Right lobe of liver (tissue), 6 donors: ENCODE data around the gene YTHDF1. TPM values are rescaled to one million over a fixed set of nuclear protein-coding genes. Genes with fewer than 3 reads are reported as not detected.
"Not testable (repeated sequence)": the region's sequence is repeated elsewhere in the genome, so short reads cannot be mapped to it uniquely, and the experiment has no call there.

Source experiments
- ATAC-seq, 4 donors: fragments of 200-7000 bp; cut with Tn5 transposase; one replicate each; pipeline ENCODE4 v1.9.1; 2020; ENCODE audit warnings: mild to moderate bottlenecking in 4 of 4, moderate library complexity in 4 of 4
- DNase-seq, 3 donors: peaks; one replicate each; pipeline ENCODE4 v3.0.0-alpha.2; 2020
- H3K27ac ChIP-seq, 3 donors: fragments of 200-600 bp; one replicate each; pipeline ENCODE4 v1.8.0; 2022
- H3K27me3 ChIP-seq, 2 donors: fragments of 200-600 bp; one replicate each; pipeline ENCODE4 v1.8.0; 2022
- H3K36me3 ChIP-seq, 4 donors: fragments of 200-600 bp; sonication (generic) in 1 of 4; one replicate each; pipeline versions ENCODE4 v1.5.1 to v1.8.0; 2017 to 2022; ENCODE audit warnings: control low read depth in 1 of 4
- H3K4me1 ChIP-seq, 4 donors: fragments of 200-600 bp; sonication (generic) in 1 of 4; one replicate each; pipeline versions ENCODE4 v1.5.1 to v1.8.0; 2017 to 2022; ENCODE audit warnings: control low read depth in 1 of 4
- H3K4me3 ChIP-seq, 3 donors: fragments of 200-600 bp; one replicate each; pipeline ENCODE4 v1.8.0; 2022
- H3K9me3 ChIP-seq, 4 donors: fragments of 200-600 bp; sonication (generic) in 1 of 4; one replicate each; pipeline versions ENCODE4 v1.5.1 to v1.8.0; 2017 to 2022; ENCODE audit warnings: control low read depth in 1 of 4
- POLR2A ChIP-seq: fragments of 450-650 bp; IDR thresholded peaks from one replicate; pipeline ENCODE4 v1.6.1; 2017; ENCODE audit warnings: antibody characterized with exemption, mild to moderate bottlenecking
- WGBS: methylation state at CpG from one replicate; pipeline ENCODE4 v1.1.6; 2018; ENCODE audit warnings: low coverage, low lambda C conversion rate; ENCODE audit not compliant: insufficient coverage; ENCODE audit errors: missing lambda C conversion rate; 5-methylcytosine and 5-hydroxymethylcytosine counted together
- intact Hi-C, 2 donors: fragments of 100-400 bp; cut with DNase I; formaldehyde crosslinking; loops; one replicate each; pipeline versions ENCODE4 v1.11.2 to v1.14.1; 2022
- total RNA-seq, 6 experiments: library from RNA; depleted of rRNA in 2 of 6; stranded (reverse); fragments of >200 nt in 2 of 6; fragmentation: NEBNext Ultra II Directional in 3 of 6; extraction: Animal tissue kit (Norgen Biotek cat#: 25700) in 3 of 6; gene quantifications; one replicate each; pipeline versions ENCODE4 v1.1.0 to v1.2.4, GENCODE V29; 2016 to 2023
- TF ChIP-seq, protein P1 (sequence below), 4 donors: fragments of 200-600 bp in 3 of 4; fragments of 450-650 bp in 1 of 4; IDR thresholded peaks; one replicate each; pipeline versions ENCODE4 v1.5.1 to v1.8.0; 2016 to 2022; ENCODE audit warnings: antibody characterized with exemption in 4 of 4, mild to moderate bottlenecking in 2 of 4
- donor health status: DM: no; HTN: yes; CAD: no.
- donor health status: DM: no; HTN: no; CAD: no.
- donor health status: DM: no; HTN: no; CAD: no.
- donor health status: DM: no; HTN: yes; CAD: no.
- donor health status: DM: no; HTN: yes; CAD: no.

Gene YTHDF1
- total RNA-seq, 6 experiments from 2014 or later = 16.4 to 23.6 (median 21.1) TPM

DNA sequence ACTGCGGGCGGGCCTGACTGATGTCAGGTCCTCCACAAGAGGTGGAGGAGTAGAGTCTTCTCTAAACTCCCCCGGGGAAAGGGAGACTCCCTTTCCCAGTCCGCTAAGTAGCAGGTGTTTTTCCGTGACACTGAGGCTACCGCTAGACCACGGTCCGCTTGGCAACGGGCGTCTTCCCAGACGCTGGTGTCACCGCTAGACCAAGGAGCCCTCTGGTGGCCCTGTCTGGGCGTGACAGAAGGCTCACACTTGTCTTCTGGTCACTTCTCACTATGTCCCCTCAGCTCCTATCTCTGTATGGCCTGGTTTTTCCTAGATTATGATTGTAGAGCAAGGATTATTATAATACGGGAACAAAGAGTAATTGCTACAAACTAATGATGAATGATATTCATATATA, 35.4 kb upstream of the YTHDF1 start:
- DNase-seq, H3K27ac ChIP-seq, ATAC-seq, H3K4me1 ChIP-seq, H3K9me3 ChIP-seq, H3K36me3 ChIP-seq, H3K4me3 ChIP-seq, H3K27me3 ChIP-seq, intact Hi-C loops: not testable (repeated sequence)
- TF ChIP-seq, protein P1, sequence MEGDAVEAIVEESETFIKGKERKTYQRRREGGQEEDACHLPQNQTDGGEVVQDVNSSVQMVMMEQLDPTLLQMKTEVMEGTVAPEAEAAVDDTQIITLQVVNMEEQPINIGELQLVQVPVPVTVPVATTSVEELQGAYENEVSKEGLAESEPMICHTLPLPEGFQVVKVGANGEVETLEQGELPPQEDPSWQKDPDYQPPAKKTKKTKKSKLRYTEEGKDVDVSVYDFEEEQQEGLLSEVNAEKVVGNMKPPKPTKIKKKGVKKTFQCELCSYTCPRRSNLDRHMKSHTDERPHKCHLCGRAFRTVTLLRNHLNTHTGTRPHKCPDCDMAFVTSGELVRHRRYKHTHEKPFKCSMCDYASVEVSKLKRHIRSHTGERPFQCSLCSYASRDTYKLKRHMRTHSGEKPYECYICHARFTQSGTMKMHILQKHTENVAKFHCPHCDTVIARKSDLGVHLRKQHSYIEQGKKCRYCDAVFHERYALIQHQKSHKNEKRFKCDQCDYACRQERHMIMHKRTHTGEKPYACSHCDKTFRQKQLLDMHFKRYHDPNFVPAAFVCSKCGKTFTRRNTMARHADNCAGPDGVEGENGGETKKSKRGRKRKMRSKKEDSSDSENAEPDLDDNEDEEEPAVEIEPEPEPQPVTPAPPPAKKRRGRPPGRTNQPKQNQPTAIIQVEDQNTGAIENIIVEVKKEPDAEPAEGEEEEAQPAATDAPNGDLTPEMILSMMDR (IDR thresholded peaks at IDR 0.05) = peak in 2 of 4 donors; percentile 6 to 21
- WGBS = 23% methylated on average over 6 of the region's 14 CpGs

DNA sequence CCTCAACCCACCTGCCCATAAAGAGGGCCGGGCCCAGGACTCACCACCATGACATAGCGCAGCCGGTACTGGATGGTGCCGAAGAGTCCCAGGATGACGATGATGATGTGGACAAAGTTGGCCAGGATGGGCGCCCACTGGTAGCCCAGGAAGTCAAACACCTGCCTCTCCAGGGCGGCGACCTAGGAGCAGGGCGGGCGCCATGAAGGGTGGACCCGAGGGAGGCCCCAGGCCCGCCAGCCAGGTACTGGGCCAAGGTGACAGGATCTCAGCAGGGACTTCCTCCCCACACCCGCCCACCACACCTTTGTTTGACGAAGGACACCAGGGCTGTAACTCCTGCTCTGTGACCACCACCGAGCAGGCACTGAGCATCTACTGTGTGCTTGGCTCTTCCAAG, 34.0 kb upstream of the YTHDF1 start:
- Histone ChIP-seq H3K9me3 (no peaks in the 10 kb centered on the region), H3K4me1 (no peaks in the 10 kb centered on the region), H3K4me3 (no peak overlapping the region), H3K27ac (no peak overlapping the region), H3K36me3 (no peaks in the 10 kb centered on the region), H3K27me3 (peaks cover 0 to 4% of the 10 kb centered on the region in 2 donors)
- TF ChIP-seq, protein P1 (IDR thresholded peaks at IDR 0.05) = no peak
- TF ChIP-seq POLR2A = no peak
- intact Hi-C loops = no loop called here
- ATAC-seq = no peak
- no peak for DNase-seq
- WGBS = no CpG with 5 or more reads among the region's 15 CpGs

GRCh38 chr20:63248835-63249591, 33.1 kb upstream of the YTHDF1 start:
- no peak for ATAC-seq
- Histone ChIP-seq H3K4me1 (no peaks in the 10 kb centered on the region), H3K36me3 (no peaks in the 10 kb centered on the region), H3K4me3 (no peak overlapping the region), H3K27me3 (no peaks in the 10 kb centered on the region), H3K9me3 (no peaks in the 10 kb centered on the region), H3K27ac (no peak overlapping the region)
- no peak for DNase-seq
- TF ChIP-seq POLR2A = no peak
- TF ChIP-seq, protein P1 (IDR thresholded peaks at IDR 0.05) = no peak
- 35% methylated on average over 5 of the region's 25 CpGs for WGBS
- intact Hi-C loops = no loop called here

DNA sequence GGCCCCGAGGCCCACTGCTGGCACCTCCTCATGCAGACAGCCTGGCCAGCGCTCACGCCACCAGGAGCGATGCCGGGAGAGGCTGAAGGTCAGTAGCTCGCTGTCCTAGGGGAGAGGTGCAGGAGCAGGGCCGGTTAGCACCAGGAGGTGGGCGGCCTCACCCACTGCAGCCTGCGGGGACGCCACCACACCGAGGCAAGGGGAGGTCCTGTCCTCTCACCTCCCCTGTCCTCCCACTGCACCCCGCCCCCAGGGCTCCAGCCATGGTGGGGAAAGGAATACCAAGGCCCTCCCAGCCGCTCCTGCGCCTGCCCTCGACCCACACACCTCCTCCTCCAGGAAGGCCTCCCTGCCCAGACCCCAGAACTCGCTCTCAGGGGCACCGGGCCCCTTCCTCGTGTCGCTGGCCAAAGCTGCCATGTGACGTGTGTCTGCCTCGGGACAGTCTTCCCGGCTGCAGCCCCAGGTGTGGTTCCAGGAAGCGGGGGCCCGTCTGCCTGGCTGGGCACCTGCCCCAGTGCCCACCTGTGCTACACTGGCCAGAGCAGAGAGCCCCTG, 31.8 kb upstream of the YTHDF1 start:
- 36% methylated on average over 2 of the region's 24 CpGs for WGBS
- ATAC-seq (no peak), DNase-seq (no peak)
- Histone ChIP-seq H3K9me3 (no peaks in the 10 kb centered on the region), H3K27me3 (no peaks in the 10 kb centered on the region), H3K4me3 (no peak overlapping the region), H3K36me3 (no peaks in the 10 kb centered on the region), H3K27ac (no peak overlapping the region), H3K4me1 (no peaks in the 10 kb centered on the region)
- no peak for TF ChIP-seq POLR2A
- intact Hi-C loops = no loop called here

DNA sequence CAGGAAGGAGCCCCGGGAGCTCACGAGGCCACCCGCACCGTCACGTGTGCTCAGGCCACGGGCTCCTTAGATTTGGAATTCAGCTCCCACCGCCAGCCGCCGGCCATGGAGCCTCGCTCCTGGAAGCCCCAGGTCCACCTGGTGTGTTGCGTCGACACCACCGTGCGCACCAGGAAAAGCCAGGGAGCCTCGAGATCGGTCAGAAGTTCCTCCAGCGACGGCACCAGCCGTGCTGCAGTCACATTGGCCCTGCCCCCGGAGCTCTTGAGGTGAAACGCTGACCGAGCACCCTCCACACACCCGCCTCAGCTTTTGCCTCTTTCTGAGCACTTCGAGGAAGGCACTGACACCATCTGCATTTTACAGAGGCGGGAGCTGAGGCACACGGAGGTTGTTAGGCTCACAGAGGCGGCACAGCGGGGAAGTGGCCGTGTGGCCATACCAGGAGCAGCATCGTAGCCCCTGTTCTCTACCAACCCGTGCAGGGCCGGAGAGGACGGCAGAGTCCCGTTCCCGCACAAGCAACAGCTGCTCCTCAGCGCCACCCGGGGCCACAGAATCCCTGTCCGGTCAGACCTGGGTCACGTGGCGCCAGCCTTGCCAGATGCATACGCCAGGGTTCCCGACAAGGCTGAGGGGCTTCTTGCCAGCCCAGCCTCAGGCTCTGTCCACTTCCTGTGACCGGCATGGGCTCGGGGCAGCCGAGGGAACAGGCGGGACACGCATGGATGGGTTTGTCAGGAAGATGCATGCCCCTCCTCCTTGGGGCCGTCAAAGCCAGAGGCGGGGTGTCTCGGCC, 30.8 kb upstream of the YTHDF1 start:
- TF ChIP-seq POLR2A = no peak
- TF ChIP-seq, protein P1 (IDR thresholded peaks at IDR 0.05) = no peak
- peak in 1 of 4 donors; percentile 50 for ATAC-seq
- peak in 1 of 3 donors; percentile 39 for DNase-seq
- no peaks in the 10 kb centered on the region for H3K9me3 ChIP-seq
- no peaks in the 10 kb centered on the region for H3K27me3 ChIP-seq
- WGBS = 30% methylated on average over 8 of the region's 50 CpGs
- H3K4me1 ChIP-seq = no peaks in the 10 kb centered on the region
- H3K27ac ChIP-seq = no peak overlapping the region
- no peak overlapping the region for H3K4me3 ChIP-seq
- H3K36me3 ChIP-seq = no peaks in the 10 kb centered on the region
- intact Hi-C loops = no loop called here
